HFFc6 (cell line): ENCODE data around the gene RPS6KA5. TPM values are rescaled to one million over a fixed set of nuclear protein-coding genes. Genes with fewer than 3 reads are reported as not detected.
"Not testable (repeated sequence)": the region's sequence is repeated elsewhere in the genome, so short reads cannot be mapped to it uniquely, and the experiment has no call there.

Source experiments
- DNase-seq: peaks from one replicate; pipeline ENCODE4 v3.0.0-alpha.2; 2018
- H3K27ac Mint-ChIP-seq: 2 replicates; pipeline ENCODE4 v1.8.0; 2020; ENCODE audit warnings: mild to moderate bottlenecking, mixed read lengths
- H3K27me3 Mint-ChIP-seq: 2 replicates; pipeline ENCODE4 v1.8.0; 2021; ENCODE audit warnings: mild to moderate bottlenecking, moderate library complexity, mixed read lengths; ENCODE audit not compliant: insufficient read depth
- H3K36me3 Mint-ChIP-seq: 2 replicates; pipeline ENCODE4 v1.8.0; 2021; ENCODE audit warnings: low read depth, mixed read lengths
- H3K4me1 Mint-ChIP-seq: 2 replicates; pipeline ENCODE4 v1.8.0; 2020; ENCODE audit warnings: low read depth, mixed read lengths
- H3K4me3 Mint-ChIP-seq: 2 replicates; pipeline ENCODE4 v1.8.0; 2020; ENCODE audit warnings: mild to moderate bottlenecking, moderate library complexity, mixed read lengths
- H3K9me3 Mint-ChIP-seq: 2 replicates; pipeline ENCODE4 v1.8.0; 2020; ENCODE audit warnings: mild to moderate bottlenecking, mixed read lengths
- total RNA-seq, 6 experiments: library from RNA; stranded (reverse); fragmentation: NEBNext Ultra II Directional; extraction: Animal tissue kit (Norgen Biotek cat#: 25700); gene quantifications; 2 replicates in 1 of 6; 3 replicates in 5 of 6; pipeline ENCODE4 v1.2.3, GENCODE V29; 2021
- TF ChIP-seq, protein P1 (sequence below): fragments of 200-600 bp; sonication (generic); IDR thresholded peaks from 2 replicates; pipeline ENCODE4 v1.5.0; 2021; ENCODE audit warnings: antibody characterized with exemption, mild to moderate bottlenecking

The RPS6KA5 gene
- total RNA-seq, 6 experiments from 2014 or later = 0.36 to 0.91 (median 0.48) TPM

DNA sequence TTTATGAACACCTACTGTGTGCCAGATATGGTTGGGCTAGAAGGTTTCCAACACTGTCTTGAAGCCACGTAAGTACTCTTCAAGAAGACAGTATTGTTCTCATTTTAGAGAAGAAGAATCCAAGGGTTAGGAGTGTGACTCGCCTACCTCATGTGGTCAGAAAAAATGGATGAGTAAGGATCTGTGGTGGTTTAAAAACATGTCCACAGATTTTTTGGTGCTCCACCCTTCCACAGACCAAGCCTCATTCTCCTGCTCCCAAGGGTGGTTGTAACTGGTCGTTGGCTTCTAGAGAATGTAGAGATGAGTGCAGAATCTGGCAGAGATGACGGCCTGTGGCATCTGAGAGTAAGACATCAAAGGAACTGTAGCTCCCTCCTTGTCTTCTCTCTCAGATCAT lies 213.9 kb downstream of the RPS6KA5 start:
- H3K36me3 Mint-ChIP-seq = no peaks in the 10 kb centered on the region
- TF ChIP-seq, protein P1, sequence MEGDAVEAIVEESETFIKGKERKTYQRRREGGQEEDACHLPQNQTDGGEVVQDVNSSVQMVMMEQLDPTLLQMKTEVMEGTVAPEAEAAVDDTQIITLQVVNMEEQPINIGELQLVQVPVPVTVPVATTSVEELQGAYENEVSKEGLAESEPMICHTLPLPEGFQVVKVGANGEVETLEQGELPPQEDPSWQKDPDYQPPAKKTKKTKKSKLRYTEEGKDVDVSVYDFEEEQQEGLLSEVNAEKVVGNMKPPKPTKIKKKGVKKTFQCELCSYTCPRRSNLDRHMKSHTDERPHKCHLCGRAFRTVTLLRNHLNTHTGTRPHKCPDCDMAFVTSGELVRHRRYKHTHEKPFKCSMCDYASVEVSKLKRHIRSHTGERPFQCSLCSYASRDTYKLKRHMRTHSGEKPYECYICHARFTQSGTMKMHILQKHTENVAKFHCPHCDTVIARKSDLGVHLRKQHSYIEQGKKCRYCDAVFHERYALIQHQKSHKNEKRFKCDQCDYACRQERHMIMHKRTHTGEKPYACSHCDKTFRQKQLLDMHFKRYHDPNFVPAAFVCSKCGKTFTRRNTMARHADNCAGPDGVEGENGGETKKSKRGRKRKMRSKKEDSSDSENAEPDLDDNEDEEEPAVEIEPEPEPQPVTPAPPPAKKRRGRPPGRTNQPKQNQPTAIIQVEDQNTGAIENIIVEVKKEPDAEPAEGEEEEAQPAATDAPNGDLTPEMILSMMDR = no peak

DNA sequence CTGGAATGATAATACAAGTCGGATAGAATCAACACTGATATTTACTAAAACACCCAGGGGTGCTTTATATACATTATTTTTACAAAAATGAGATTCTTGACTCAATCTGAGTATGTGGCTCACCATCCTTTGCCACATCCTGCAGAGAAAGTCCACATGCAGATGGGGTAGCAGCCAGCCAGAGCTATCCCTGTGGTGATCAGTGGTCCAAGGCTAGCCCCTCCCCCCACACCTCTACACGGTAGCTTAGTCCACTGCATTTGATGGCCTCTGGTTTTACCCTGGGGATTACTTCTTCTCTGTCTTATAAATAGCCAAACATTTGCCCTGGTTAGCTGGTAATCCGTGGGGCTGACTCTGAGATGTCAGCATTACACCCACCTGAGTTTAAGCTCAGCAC lies 216.1 kb downstream of the RPS6KA5 start:
- DNase-seq = no peak
- TF ChIP-seq, protein P1 = no peak
- no peaks in the 10 kb centered on the region; the same call in 1 of the 2 replicates for H3K36me3 Mint-ChIP-seq
- peaks cover 15% of the 10 kb centered on the region for H3K27me3 Mint-ChIP-seq
- H3K27ac Mint-ChIP-seq = no peak overlapping the region
- H3K4me3 Mint-ChIP-seq = no peak overlapping the region
- H3K4me1 Mint-ChIP-seq = peaks cover 21% of the 10 kb centered on the region
- H3K9me3 Mint-ChIP-seq = peaks cover 3% of the 10 kb centered on the region; the same call in 1 of the 2 replicates

More for the DNA sequence above, 213.9 kb downstream of the RPS6KA5 start:
- Mint-ChIP-seq H3K4me3 (no peak overlapping the region), H3K4me1 (peaks cover 37% of the 10 kb centered on the region), H3K9me3 (no peaks in the 10 kb centered on the region), H3K27me3 (peaks cover 16% of the 10 kb centered on the region), H3K27ac (no peak overlapping the region; the same call in none of the 2 replicates)
- DNase-seq = peak; percentile 59

DNA sequence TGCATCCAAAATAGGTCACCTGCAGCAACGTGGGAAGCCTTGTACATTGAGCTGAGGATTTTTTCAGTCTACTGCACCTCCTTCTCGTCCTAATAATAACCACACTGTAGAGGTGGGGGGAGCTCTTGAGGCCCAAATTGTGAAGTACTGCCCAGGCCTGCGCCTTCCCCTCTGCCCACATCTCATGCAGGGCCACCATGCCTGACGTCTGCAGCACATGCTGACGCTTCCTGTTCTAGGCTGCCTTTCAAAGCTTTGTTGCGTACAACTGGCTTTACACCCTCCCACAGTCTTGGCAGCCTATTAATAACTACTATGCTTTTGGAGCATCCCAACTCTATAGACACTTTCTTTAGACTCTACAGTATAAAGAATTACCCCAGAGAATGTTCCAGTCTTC lies 217.7 kb downstream of the RPS6KA5 start:
- Mint-ChIP-seq H3K27ac (no peak overlapping the region), H3K27me3 (peaks cover 12% of the 10 kb centered on the region), H3K4me1 (peaks cover 24% of the 10 kb centered on the region), H3K9me3 (peaks cover 3% of the 10 kb centered on the region; the same call in 1 of the 2 replicates), H3K36me3 (no peaks in the 10 kb centered on the region; the same call in 1 of the 2 replicates), H3K4me3 (no peak overlapping the region)
- no peak for DNase-seq
- TF ChIP-seq, protein P1 = no peak

DNA sequence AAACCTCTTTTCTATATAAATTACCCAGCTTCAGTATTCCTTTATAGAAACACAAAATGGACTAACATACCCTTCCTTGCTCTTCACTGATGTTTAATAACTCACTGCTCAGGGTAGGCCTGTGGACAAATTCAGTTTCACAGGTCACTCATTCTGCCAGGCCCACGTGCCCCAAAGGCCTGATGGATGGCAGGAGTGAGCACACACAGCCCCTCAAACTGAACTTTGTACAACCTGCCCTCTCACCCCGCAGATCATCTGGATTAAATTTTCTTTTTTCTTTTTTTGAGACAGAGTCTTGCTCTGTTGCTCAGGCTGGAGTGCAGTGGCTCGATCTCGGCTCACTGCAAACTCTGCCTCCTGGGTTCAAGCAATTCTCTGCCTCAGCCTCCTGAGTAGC lies 219.8 kb downstream of the RPS6KA5 start:
- peaks cover 20% of the 10 kb centered on the region for H3K4me1 Mint-ChIP-seq
- H3K4me3 Mint-ChIP-seq, H3K36me3 Mint-ChIP-seq, H3K27ac Mint-ChIP-seq, H3K27me3 Mint-ChIP-seq, H3K9me3 Mint-ChIP-seq, DNase-seq: not testable (repeated sequence)

DNA sequence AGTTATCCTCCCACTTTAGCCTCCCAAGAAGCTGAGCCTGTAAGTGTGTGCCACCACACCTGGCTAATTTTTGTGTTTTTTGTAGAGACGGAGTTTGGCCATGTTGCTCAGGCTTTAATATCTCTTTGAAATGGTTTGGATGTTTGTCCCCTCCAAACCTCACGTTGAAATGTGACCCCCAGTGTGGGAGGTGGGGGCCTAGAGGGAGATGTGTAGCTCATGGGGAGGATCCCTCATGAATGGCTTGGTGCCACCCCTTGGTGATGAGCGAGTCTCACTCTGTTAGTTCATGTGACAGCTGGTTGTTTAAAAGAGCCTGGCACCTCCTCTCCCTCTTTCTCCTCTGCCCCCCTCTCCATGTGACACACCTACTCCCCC lies 220.6 kb downstream of the RPS6KA5 start:
- H3K36me3 Mint-ChIP-seq = no peaks in the 10 kb centered on the region; the same call in 1 of the 2 replicates
- TF ChIP-seq, protein P1 = no peak
- H3K27ac Mint-ChIP-seq = 0 out of 2 replicates have a peak overlapping the region, but pooled peaks have one; percentile 76
- DNase-seq = no peak
- no peak overlapping the region for H3K4me3 Mint-ChIP-seq
- peaks cover 3% of the 10 kb centered on the region; the same call in 1 of the 2 replicates for H3K9me3 Mint-ChIP-seq
- peaks cover 5% of the 10 kb centered on the region for H3K27me3 Mint-ChIP-seq
- H3K4me1 Mint-ChIP-seq = peaks cover 20% of the 10 kb centered on the region

DNA sequence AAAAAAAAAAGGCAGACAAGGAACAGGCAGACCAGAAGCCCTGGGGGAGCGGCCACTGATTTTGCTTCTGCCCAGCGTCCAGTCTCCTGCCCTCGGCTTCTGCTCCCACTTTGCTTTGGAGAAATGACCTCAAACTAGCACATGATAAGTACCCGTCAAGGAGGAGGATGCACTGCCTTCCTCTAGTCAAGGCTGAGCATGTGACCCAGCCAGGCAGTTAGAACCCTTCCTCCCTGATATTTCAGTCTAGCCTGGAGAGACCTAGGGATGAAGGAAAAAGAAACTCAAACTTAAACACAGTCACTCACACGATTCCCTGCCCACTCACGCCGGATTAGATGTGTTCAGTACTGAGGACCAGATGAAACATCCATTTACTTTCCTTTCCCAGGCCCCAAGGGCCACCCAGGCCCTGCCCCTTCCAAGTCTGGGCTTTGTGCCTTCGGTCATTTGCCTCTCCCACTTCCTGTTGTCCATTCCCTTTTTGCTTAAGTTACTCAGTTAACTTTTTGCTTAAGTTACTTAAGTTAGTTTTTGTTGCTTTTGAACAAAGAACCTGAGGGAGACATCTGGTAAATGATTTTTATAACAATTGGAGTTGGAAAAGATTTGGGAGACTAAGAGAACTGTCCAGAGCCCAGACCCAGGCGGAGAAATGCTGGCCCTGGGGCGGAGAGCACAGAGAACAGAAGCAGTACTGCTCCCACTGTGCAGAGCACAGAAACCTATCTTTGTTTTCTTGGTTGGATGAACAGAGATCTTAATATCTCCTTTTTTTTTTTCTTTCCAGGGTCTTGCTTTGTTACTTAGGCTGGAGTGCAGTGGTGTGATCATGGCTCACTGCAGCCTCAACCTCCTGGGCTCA lies 221.2 kb downstream of the RPS6KA5 start:
- Mint-ChIP-seq H3K36me3 (no peaks in the 10 kb centered on the region; the same call in 1 of the 2 replicates), H3K27me3 (peaks cover 5% of the 10 kb centered on the region), H3K4me1 (peaks cover 20% of the 10 kb centered on the region), H3K27ac (peak overlapping the region; percentile 76), H3K4me3 (peak overlapping the region; percentile 60), H3K9me3 (peaks cover 3% of the 10 kb centered on the region; the same call in 1 of the 2 replicates)
- TF ChIP-seq, protein P1 = no peak
- DNase-seq = peak; percentile 7

DNA sequence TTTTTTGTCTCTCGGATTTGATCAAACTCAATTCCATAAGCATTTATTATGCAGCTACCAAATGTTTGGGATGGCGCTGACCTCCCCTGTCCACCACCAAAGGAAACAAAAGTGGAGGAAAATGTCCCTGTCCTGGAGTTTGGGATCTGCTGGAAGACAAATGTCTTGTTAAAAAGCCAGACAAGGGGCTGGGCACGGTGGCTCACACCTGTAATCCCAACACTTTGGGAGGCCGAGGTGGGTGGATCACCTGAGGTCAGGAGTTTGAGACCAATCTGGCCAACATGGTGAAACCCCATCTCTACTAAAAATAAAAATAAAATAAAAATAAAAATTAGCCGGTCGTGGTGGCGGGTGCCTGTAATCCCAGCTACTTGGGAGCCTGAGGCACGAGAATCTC lies 221.9 kb downstream of the RPS6KA5 start:
- not testable (repeated sequence) for H3K27me3 Mint-ChIP-seq, H3K27ac Mint-ChIP-seq, H3K36me3 Mint-ChIP-seq, H3K9me3 Mint-ChIP-seq, DNase-seq, H3K4me3 Mint-ChIP-seq
- H3K4me1 Mint-ChIP-seq = peaks cover 20% of the 10 kb centered on the region
